HG03175 (cell line): ENCODE measurements around the gene SLC19A1.

Source experiments
- ATAC-seq: cut with Tn5 transposase; IDR thresholded peaks from one replicate; pipeline ENCODE4 v1.9.1; 2021; ENCODE audit warnings: mild to moderate bottlenecking, moderate library complexity; ENCODE audit not compliant: unreplicated experiment

The SLC19A1 gene

DNA sequence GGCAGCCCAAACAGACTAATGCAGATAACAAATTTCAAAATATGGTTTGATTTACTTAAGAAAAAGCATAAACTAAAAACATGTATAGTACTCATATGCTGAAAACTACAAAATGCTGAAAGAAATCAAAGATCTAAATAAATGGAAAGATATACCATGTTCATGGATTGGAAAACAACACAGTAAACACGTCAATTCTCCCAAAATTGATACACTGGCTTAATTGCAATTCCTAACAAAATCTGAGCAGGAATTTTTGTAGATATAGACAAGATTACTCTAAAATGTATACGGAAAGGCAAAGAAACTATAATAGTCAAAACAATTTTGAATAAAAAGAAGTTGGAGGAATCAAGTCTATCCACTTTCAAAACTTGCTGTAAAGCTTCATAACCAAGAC, 21.0 kb downstream of the SLC19A1 start:
- no peak for ATAC-seq

DNA sequence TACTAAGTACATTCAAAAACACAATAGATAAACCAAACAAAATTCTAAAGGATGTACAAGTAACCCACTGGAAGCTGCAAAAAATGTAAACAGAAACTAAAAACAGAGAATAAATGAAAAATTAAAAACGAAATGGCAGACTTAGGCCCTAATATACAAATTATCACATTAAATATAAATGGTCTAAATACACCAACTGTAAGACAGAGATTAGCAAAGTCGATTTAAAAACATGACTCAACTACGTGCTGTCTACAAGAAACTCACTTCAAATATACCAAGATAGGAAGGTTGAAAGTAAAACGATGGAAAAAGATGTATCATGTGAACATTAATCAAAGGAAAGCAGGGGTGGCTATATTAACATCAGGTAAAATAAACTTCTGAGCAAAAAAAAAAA, 23.1 kb downstream of the SLC19A1 start:
- ATAC-seq = no peak

DNA sequence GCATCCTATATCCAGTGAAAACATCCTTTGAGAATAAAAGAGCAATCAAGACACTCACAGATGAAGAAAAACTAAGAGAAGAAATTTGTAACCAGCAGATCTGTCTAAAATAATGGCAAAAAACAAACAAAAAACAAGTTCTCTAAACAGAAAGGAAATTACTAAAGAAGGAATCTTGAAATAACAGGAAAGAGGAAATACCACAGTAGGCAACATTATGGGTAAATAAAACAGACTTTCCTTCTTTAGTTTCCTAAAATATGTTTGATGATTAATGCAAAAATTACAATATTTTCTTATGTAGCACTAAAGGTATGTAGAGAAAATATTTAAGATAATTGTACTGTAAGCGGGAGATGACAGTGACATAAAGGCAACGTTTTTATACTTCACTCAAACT, 23.5 kb downstream of the SLC19A1 start:
- ATAC-seq = no peak

DNA sequence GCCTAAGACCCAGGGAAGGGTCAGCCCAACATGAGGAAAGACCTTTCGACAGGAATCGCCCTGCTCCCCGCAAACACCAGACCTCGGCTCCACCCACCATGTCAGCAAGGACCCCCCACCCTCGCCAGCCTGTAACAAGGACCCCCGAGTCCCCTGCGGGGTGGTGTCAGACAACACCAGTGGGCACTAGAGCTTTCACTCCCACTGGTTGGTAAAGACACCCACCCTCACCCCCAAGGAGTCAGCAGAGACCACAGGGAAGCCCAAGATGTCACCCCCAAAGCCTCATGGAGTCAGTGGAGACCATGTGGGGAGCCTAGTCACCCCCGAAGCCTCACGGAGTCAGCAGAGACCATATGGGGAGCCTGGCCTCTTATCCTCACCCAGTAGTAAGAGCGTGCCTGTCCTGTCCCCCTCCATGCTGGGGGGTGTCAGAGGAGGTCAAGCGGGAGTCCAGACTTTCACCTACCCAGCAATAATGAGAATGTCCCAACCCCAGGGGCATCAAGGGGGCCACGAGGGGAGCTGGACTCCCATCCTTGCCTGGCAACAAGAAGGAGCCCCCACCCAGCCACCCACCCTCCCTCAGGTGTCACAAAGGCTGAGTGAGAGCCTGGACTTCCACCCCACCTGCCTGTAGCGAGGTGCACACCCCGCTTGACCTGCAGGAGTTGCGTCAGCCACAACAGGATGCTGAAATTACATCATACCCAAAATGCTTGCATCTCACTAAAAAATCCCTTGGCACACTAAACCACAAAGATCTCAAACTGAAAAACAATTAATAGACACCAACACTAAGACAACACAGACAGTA, 24.8 kb downstream of the SLC19A1 start:
- no peak for ATAC-seq

DNA sequence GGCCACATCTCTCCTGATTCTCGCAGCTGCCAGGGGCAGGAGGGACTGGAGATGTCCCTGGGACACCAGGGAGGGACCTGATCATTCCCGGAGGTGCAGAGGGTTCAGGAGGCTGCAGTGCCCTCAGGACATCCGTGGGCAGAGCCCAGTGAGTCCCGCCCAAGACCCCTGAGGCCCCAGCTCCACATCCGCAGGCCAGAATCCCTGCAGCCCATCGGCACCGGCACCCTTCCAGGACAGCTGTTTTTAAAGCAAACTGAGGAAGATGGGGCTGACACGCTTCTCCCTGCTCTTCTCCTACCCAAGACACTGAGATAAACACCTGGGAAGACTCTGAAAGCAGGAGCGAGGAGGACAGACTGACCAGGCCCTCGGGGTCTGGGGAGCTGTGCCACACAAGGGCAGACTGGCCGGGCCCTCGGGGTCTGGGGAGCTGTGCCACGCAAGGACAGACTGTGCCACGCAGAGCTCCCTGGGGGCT, 25.5 kb downstream of the SLC19A1 start:
- no peak for ATAC-seq

DNA sequence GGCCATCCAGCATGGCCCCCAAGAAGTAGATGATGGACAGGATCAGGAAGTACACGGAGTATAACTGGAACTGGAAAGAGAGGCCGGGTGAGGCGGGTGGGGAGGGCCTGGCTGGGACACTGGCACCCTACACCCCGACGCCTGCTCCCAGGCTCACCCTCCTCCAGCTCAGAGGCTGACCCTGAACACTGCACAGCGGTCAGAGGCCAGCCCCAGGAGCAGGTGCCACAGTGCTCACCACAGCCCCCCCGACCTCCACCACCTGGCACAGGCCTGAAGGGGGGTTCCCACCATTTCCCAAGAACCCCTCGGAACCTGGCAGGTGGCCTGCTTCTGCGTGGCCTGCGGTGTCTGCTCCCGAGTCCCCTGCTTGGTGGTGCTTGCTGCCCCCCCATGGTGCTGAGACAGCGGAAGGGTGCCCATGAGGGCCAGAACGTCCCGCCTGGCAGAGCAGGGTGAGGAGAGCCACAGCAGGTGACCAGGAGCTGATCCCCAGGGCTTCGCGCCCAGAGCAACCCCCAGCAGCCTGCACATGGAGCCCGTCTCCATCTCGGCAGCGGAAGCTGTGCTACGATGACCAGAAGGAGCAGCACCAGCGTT, 26.1 kb downstream of the SLC19A1 start:
- ATAC-seq = no peak

DNA sequence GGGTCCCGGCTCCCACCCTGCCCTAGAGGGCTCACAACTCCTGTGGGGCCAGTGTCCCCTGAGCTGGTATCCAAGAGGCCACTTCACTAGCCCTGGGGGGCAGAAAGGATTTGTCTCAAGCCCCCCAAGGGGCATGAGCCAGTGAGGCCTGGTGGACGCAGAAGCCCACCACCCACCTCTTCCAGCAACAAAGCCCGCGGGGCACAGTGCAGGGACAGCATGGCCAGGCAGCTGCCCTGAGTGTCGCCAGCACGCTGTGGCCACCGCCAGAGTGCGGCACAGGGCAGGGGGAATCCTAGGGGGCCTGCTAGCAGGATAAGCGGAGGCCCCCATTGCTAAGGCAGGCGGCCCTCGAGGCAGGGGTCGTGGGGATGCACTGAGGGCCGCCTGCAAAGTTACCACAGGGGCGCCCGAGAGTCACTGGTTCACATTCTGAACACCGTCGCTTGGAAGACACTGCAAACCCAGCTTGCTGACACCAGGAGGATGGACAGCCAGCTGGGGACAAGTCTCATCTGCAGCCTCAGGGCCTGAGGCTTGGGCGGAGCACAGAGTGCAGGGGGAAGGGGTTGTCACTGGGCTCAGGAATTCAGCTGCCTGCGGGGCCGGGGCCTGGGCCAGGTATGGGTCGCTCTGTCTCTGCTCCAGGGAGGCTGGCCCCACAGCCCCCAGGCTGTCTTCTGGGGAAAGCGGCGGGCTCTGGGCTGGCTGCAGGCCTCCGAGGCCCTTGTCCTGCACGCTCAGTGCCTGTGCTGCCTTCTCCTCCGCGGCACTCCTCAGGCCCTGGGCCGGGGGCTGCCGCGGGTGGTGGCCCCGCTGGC, 26.8 kb downstream of the SLC19A1 start:
- ATAC-seq = no peak

DNA sequence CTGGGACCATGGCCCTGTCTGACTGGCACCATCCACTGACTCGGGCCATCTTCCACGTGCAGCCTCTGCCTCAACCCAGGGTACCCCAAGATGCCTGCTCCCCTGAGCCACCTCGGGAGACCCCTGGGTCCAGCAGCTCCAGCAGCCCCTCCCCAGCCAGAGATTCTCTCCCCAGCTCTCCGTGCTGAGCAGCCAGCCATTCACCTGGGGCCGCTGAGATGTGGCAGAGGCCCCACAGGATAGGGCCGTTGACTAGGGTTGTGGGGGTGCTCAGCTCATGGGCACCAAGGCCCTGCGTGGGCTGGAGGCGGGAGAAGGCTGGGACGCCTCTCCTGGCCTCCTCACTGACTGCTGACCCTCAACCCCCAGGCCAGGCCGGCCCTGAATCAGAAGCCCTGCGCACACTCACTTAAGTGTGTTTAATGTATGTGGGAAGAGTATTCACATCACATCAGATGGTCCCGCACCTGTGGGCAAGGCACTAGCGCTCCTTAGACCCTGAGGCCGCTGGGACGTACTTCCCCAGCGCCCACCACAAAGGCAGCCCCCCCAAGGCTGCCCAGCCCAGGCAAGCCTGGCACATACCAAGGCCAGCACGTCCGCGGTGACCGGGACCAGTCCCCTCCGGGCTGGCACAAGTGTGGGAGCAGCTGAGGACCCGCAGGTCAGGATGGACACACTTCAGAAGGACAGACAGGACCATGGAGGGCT, 27.8 kb downstream of the SLC19A1 start:
- ATAC-seq = no peak

DNA sequence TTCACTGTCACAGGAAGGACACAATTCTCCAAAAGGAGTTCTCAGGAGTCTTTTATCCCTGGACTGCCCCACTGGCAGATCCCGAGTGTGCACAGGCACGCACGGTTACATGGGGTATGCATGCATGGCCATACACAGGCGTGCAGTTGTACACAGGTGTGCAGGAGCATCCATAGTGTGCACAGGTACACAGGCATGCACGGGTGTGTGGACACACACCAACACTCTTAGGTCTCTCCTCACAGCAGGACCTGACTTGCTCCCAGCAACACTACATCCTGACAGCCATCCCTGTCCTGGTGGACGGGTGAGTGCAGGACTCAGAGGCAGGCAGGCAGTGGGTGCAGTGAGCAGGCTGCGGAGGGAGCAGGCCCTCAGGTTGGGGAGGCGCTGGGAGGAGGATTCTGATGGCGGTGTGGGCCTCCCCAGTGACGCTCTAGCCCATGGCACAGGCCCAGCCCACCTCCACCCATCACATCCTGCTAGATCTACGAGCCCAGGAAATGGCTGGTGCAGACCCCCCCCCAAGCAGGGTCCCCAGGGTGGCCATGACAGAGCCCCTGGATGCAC, 28.4 kb downstream of the SLC19A1 start:
- ATAC-seq = no peak

DNA sequence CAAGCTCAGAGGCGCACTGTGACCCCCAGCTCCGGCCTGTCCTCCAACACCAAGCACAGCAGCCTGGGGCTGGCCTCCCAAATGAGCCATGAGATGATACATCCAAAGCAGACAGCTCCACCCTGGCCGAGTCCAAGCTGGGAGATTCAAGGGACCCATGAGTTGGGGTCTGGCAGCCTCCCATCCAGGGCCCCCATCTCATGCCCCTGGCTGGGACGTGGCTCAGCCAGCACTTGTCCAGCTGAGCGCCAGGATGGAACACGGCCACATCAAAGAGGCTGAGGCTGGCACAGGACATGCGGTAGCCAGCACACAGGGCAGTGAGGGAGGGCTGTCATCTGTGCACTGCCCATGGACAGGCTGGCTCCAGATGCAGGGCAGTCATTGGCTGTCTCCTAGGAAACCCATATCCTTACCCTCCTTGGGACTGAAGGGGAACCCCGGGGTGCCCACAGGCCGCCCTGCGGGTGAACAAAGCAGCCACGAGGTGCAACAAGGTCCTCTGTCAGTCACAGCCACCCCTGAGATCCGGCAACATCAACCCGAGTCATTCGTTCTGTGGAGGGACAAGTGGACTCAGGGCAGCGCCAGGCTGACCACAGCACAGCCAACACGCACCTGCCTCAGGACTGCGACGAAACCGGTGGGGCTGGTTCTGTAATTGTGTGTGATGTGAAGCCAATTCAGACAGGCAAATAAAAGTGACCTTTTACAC, 29.1 kb downstream of the SLC19A1 start:
- no peak for ATAC-seq

DNA sequence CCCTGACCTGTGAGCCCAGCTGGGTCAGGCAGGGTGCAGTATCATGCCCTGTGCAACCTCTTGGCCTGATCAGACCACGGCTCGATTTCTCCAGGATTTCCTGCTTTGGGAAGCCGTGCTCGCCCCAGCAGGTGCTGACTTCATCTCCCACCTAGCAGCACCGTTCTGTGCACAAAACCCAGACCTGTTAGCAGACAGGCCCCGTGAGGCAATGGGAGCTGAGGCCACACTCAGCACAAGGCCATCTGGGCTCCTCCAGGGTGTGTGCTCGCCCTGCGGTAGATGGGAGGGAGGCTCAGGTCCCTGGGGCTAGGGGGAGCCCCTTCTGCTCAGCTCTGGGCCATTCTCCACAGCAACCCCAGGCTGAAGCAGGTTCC, 29.6 kb downstream of the SLC19A1 start:
- no peak for ATAC-seq

DNA sequence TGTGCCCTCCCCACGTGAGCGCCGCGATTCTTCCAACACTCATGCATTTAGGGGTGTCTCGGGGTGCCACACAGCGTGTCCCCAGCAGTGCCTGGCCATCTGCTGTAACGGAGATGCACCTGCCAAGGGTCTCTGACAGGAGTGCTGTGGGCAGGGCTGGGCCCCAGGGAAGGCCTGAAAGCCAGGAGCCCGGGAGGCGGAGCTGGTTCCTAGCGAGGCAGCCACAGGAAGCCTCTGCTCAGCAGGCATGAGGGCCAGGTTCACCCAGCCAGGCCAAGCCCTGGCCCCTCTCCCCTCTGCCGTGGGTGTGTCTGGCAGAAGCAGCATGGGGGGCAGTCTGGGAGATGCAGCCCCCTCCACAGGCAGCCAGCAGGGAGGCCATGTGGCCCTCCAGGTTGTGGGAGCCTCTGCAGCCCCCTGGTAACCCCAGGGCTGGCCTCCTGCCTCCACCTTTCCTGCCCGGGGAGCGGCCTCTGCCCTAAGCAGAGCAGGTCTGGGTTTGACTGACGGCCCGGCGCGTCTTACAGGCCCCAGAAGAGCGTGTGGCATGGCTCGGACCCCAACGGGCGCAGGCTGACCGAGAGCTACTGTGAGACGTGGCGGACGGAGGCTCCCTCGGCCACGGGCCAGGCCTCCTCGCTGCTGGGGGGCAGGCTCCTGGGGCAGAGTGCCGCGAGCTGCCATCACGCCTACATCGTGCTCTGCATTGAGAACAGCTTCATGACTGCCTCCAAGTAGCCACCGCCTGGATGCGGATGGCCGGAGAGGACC, 30.4 kb downstream of the SLC19A1 start:
- no peak for ATAC-seq

DNA sequence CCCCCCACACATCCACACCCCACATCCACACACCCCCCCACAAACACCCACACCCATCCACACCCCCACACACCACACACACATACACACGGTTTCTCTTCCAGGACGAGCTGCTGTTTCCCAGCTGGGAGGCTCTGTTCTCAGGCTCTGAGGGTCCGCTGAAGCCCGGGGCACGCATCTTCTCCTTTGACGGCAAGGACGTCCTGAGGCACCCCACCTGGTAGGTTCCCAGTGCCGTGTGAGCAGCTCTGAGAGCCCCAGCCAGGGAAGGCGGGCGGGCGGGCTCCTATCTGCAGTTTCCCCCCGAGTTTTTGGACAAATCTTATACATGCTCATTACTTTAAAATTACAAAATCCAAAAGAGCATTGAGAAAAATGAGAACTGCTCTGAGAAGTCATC, 31.2 kb downstream of the SLC19A1 start:
- ATAC-seq = no peak

DNA sequence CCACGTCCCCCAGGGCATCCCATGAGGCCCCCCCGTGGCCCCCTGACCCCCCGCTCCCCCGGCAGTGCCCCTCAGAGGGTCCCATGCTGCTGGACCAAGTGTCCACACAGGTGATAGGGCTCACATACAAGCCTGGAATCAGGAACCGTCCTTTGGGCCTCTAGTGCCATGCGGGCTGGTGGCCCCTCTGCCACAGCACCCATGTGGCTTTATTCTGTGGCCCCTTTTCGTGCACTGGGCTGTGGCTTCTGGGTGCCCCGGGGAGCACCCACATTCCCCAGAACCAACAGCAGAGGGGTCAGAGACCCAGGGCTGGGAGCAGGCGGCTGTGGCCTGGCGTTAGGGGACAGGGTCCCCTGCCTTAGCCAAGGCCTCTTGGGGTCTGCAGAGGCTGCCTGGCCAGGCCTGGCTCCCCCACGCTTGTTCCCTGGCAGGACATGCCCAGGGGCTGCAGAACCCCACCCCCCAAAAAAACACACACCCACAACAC, 31.7 kb downstream of the SLC19A1 start:
- no peak for ATAC-seq

DNA sequence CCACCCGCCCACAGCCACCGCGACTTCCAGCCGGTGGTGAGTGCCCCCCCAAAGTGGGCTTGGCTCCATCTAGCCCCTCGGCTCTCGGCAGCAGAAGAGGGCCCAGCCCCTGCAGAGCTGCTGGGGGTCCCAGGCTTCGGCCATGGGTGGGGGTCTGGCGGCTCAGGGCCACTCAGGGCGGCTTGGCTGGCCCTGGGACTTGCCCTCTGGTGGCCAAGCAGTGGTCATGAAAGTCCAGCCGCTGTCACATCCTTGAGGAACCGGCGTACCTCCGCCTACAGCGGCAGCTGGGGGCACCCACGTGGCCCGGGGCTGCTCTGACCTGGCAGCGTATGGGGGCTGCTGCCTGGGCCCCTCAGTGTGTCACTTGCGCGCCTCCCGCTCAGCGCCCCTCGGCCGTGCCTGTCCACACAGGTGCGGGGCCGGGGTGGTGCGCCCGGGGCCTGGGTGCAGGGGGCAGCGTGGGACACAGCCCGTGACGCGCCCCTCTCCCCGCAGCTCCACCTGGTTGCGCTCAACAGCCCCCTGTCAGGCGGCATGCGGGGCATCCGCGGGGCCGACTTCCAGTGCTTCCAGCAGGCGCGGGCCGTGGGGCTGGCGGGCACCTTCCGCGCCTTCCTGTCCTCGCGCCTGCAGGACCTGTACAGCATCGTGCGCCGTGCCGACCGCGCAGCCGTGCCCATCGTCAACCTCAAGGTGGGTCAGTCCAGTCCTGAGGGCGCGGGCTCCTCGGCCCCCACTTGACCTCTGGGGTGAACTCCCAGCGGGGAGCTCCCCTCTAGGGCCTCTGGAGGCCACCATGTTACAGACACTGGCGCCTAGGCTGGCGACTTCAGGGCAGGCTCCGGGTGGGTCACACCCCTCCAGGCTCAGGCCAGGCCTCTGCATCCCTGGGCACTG, 32.4 kb downstream of the SLC19A1 start:
- no peak for ATAC-seq

DNA sequence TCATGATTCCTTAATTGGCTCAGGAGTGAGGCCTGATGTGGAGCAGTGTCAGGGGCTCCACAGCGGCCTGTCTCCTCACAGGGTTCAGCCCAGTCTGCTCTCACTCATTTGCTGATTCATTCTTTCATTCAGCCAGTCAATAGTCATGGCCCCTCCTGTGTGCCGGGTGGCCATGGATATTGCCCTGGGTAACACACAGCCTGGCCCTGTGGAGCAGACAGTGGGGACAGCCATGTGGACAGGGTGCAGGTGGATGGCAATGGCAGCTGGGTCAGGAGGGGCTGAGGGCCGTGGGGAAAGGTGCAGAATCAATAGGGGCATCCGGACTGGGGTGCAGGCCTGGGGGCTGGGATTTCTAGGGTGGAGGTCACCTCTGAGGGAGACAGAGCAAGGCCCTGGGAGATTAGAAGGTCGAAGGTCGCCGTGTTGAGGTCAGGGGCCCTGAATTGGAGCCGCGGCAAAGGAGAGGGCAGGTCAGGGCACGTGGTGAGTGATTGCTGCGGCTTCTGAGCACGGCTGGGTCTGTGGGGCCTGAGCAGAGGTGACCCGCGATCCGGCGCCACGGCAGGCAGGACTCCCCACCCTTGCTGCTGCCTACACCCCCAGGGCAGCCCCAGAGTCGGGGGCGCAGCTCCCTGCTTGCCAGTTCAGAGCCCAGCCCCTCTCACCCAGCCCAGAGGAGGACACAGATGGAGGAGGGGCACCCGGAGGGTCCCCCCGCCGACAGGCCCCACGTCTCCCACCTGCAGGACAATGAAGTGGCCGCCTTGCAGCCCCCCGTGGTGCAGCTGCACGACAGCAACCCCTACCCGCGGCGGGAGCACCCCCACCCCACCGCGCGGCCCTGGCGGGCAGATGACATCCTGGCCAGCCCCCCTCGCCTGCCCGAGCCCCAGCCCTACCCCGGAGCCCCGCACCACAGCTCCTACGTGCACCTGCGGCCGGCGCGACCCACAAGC, 33.4 kb downstream of the SLC19A1 start:
- ATAC-seq = no peak

DNA sequence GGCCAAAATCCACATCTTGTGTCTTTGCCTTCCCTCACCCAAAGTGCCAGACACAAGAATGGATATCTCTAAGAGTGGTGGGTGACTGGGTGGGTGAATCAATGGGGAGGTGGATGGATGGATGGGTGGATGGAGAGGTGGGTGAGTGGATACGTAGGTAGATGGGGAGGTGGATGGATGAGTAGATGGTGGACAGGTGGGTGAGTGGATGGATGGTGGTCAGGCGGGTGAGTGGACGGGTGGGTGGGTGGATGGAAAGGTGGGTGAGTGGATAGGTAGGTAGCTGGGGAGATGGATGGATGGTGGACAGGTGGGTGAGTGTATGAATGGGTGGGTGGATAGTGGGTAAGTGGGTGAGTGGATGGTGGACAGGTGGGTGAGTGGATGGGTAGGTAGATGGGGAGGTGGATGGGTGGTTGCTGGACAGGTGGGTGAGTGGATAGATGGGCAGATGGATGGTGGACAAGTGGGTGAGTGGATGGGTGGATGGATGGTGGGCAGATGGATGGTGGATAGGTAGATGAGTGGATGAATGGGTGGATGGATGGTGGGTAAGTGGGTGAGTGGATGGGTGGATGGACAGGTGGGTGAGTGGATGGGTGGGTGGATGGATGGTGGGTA, 34.2 kb downstream of the SLC19A1 start:
- ATAC-seq = no peak
